DMS153 (cell line): ENCODE results near the gene CD3D.
"Not testable (repeated sequence)": the region's sequence is repeated elsewhere in the genome, so short reads cannot be mapped to it uniquely, and the experiment has no call there.

ENCODE experiments used
- DNase-seq: peaks from one replicate; lab custom pipeline; 2025; lab: John Stamatoyannopoulos, UW

CD3D gene

GRCh38 chr11:118339281-118339961 lies 3.1 kb downstream of the CD3D start:
- no peak for DNase-seq

DNA sequence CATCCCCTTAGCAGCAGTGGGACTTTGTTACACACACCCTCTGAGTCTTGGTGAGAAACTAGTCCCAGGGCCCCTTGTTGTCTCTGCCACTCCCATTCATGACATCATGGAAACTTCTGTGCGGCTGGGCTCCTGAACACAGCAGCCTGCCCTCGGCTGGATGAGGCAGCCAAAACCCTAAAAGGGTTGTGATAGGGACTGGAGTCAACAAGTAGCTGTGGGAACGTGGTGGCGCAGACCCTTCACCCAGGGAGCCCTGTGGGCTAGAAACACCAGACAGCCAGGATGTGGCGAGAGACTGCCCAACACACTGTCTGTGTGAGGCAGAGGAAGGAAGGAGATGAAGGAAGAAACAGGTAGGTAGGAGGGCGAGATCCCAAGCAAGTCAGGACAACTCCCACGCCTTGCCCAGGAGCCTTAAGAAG lies 3.9 kb downstream of the CD3D start:
- no peak for DNase-seq

GRCh38 chr11:118334745-118335144 lies 7.8 kb downstream of the CD3D start:
- no peak for DNase-seq

GRCh38 chr11:118328745-118329144 lies 13.8 kb downstream of the CD3D start:
- no peak for DNase-seq

- DNase-seq, result no peak
These were observed 17.2 kb downstream of the CD3D start for GRCh38 chr11:118325283-118325682.

DNA sequence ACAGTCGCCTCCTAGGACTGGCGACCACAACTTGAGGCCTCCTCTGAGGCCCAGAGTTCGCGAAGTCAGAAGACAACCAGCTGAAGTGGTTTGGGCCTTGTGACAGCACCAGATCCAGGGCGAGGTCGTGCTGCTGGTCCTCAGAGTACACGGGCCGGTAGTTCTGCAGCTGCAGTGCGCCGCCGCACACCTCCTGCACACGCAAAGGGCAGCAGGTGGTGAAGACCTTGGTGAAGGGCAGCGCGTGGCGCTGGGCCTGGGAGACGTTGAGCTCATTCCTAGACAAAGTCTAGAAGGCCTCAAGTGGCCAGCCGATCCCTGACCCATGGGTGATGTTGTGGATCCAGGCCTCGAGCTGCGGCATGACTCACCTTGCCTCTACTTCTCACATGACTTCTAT lies 19.8 kb downstream of the CD3D start:
- DNase-seq, result no peak

DNA sequence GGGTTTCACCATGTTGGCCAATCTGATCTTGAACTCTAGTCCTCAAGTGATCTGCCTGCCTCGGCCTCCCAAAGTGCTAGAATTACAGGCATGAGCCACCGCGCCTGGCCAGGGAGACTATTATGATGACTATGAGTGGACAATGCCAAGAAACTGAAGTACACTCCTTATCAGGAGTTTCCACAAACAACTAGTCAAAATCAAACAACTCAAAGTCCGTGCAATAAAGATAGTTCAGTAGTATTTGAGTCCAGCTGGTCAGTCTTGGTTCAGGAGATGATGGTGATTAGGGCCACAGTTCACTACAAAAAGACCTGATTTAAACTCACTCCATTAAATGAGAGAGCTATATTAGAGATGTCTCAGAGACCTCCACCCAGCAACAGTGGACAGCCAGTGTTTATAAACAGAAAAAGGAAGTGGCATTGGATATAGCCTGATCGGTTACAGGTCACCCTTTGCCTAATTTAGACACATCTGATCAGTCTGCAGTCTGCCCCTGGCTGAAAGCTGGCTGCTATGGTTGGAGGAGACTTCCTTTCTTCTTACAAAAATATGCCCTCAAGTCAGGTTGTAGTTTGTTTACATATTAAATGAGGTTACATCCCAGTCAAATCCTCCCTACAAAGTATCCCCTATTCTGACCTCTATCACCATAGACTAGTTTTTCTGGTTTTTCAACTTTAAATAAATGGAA lies 21.0 kb downstream of the CD3D start:
- DNase-seq, result no peak

DNA sequence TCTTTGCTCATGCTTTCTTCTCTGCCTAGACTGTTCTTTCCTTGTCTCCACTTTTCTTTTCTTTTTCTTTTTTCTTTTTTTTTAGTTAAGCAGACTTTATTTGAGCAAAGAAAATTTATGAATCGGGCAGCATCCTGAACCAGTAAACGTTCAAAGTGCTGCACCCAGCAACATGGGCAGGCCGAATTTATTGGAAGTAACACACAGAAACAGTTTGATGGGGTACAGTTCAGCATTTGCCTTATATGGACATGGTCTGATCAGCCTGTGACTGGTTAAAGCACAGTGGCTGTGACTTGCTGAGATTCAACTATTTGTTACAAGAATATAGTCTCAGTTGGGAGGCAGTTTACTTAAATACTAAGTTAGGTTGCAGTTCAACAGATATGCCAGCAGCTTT lies 22.0 kb downstream of the CD3D start:
- DNase-seq, result no peak

DNA sequence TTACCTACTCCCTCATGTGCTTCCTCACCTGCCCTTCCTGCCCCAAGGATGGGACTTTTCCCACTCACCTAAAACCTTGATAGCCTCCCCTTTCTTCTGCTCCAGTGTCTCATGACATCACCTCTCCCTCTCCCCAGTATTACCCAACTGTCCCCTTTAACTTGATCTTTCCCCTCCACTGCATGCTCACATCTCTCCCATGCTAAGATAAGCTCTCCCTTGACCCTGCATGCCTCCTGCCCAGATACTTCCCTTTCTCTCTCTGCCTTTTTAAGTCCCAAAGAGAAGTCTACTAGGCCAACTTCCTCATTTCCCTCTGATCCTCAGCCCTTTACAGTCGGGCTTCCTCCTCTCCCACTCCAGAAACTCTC lies 23.2 kb downstream of the CD3D start:
- DNase-seq, result no peak

DNA sequence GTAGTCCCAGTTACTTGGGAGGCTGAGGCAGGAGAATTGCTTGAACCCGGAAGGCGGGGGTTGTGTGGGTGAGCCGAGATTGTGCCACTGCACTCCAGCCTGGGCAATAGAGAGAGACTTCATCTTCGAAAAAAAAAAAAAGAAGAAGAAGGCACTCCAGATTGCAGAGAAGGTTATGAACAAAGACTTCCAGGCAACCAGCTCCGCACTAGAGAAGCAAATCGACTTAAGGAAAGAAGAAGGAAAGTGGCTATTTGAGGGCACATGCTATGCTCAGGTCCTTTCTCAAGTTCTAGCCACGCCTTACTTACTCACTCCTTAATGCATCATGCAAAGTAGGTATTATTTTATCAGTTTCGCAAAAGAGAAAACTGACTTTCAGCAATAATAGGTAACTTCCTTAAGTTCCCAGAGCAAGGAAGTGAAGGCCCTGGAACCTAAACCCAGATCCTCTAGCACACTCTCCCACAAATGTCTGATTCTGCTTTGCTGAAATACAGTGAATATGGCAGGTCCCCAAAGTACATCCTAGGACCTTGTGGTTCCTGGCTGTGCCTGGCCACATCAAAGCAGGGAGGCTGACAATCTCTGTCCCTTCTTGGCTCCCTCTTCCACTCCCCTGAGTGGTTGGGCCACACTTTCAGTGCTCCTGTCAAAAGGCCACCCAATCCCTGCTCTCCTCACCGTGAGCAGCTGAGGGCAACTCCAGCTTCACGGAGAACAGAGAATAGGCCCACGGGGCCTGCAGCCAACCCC lies 23.7 kb downstream of the CD3D start:
- DNase-seq, result no peak

GRCh38 chr11:118318124-118318523 lies 24.4 kb downstream of the CD3D start:
- DNase-seq, result no peak

DNA sequence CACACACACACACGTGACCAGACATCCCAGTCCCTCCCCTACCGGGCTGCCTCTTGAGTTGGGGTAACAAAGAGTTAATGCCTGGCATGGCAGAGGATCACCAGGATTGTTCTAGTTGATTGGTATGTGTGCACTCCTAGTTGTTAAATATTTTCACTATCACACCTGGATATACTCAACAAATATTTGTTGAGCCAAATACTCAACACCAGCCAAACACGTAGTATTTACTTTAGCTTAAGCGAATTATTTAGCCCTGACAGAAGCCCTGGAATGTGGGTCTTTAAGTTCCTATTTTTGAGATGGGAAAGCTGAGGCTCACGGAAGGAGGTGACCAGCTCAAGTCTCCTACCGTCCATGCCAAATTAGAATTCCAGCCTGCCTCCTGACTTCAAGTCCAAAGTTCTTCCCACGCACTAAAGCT lies 27.5 kb downstream of the CD3D start:
- no peak for DNase-seq

GRCh38 chr11:118313242-118313641 lies 29.3 kb downstream of the CD3D start:
- no peak for DNase-seq

GRCh38 chr11:118312328-118312727 lies 30.2 kb downstream of the CD3D start:
- DNase-seq, result no peak

- DNase-seq, result no peak
These were observed 31.0 kb downstream of the CD3D start for GRCh38 chr11:118311518-118311917.

DNA sequence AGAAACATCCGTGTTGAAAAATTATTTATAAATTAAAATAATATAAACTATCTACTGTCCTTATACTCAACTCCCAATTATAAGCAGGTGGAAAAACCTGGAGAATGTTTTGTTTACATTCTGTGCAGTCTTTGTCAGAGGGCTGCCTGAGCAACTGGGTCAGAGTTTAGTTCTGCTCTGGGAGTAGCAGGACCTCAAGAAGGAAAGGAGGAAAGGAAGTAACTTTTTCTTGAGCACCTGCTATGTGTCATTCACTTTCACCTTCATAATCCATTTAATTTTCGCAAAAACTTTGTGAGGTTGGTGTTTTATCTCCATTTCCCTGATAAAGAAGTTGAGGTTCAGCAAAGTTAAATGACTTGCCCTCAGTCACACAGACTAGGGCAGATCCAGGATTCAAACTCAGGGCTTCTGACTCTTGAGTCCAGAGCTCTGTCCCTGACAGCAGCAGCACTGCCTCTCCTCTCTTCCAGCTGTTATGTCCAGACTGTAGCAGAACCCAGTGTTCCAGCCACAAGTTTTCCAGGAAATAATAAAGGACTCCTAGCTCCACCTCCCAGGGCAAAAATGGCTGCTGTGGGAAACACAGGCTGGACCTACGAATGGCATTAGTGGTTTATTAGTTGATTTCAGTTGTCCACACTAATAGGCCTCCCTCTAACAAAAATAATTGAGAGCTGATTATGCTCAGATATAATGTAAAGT lies 31.6 kb downstream of the CD3D start:
- no peak for DNase-seq

DNA sequence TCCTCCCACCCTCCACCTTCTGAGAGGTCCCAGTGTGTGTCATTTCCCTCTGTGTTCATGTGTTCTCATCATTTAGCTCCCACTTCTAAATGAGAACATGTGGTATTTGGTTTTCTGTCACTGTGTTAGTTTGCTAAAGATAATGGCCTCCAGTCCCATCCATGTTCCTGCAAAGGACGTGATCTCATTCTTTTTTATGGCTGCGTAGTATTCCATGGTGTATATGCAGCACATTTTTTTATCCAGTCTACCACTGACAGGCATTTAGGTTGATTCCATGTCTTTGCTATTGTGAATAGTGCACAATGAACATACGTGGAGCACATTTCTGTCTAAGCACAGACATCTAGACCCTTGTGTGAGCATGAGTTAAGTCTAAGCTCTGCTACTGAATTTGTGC lies 32.2 kb downstream of the CD3D start:
- no peak for DNase-seq

DNA sequence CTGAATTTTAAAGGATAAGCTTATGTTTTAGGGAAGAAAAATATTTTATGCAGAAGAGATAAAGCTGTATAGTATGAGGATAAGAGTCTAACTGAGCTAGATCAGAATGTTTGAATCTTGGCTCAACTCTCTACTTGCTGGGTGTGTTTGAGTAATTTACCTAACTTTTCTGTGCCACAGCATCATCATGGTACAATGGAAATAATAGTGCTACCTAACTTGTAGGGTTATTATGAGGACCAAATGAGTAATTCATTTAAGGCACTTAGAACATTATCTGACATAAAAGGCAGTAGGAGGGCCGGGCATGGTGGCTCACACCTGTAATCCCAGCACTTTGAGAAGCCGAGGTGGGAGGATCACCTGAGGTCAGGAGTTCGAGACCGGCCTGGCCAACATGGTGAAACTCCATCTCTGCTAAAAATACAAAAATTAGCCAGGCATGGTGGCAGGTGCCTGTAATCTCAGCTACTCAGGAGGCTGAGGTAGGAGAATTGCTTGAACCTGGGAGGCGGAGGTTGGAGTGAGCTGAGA lies 33.4 kb downstream of the CD3D start:
- not testable (repeated sequence) for DNase-seq

- no peak for DNase-seq
These were observed 35.9 kb downstream of the CD3D start for GRCh38 chr11:118306556-118306955.

DNA sequence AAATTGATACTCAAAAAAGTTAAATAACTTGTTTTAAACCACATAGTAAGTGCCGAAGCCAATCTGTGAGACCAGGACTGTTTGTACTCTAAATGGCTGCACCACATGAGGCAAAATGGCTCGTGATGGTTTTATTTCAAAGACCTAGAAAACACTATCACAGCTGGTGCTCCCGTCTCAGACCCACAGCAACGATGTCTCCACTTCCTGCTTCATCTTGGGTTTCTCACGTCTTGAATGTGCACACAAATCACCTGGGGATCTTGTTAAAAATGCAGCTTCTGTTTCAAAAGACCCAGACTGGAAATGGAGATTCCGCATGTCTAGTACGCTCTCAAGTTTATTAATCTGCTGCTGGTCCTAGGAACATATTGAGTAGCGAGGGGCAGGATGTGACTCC lies 36.8 kb downstream of the CD3D start:
- no peak for DNase-seq

- no peak for DNase-seq
These were observed 37.8 kb downstream of the CD3D start, which contains the start of gene CD3E for GRCh38 chr11:118304568-118305248. TSS of gene CD3E (plus strand) at chr11:118304730. CDS start at chr11:118304953, 223 bp downstream.

DNA sequence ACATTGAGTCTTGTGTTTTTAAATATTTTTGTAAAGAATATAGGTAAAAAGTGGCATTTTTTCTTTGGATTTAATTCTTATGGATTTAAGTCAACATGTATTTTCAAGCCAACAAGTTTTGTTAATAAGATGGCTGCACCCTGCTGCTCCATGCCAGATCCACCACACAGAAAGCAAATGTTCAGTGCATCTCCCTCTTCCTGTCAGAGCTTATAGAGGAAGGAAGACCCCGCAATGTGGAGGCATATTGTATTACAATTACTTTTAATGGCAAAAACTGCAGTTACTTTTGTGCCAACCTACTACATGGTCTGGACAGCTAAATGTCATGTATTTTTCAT lies 38.3 kb downstream of the CD3D start:
- no peak for DNase-seq
